Activated CD8-positive, alpha-beta memory T cell treated with anti-CD3 and anti-CD28 coated beads, Interleukin-2, amount 50 U/mL, for 1 hour (primary cell): Measurements from ENCODE around the gene ATAD2B.
"Not testable (repeated sequence)": the region's sequence is repeated elsewhere in the genome, so short reads cannot be mapped to it uniquely, and the experiment has no call there.

Experiments
- DNase-seq: peaks from one replicate; pipeline ENCODE4 v3.0.0-alpha.2; 2020; ENCODE audit errors: extremely low read depth

The ATAD2B gene

GRCh38 chr2:23746141-23746863, 180.6 kb downstream of the ATAD2B start:
- no peak for DNase-seq

- no peak for DNase-seq
These were observed 181.2 kb downstream of the ATAD2B start for GRCh38 chr2:23745726-23746105.

- DNase-seq, result no peak
These were observed 181.7 kb downstream of the ATAD2B start for GRCh38 chr2:23745068-23745725.

GRCh38 chr2:23736783-23737182, 190.1 kb downstream of the ATAD2B start:
- DNase-seq, result not testable (repeated sequence)

- DNase-seq, result no peak
These were observed 192.5 kb downstream of the ATAD2B start for GRCh38 chr2:23734416-23734815.

GRCh38 chr2:23723029-23723428, 203.9 kb downstream of the ATAD2B start:
- not testable (repeated sequence) for DNase-seq

- no peak for DNase-seq
These were observed 204.7 kb downstream of the ATAD2B start for GRCh38 chr2:23722255-23722654.

- no peak for DNase-seq
These were observed 205.5 kb downstream of the ATAD2B start for GRCh38 chr2:23721454-23721826.

- DNase-seq, result no peak
These were observed 206.0 kb downstream of the ATAD2B start for GRCh38 chr2:23720705-23721453.

GRCh38 chr2:23719716-23720115, 207.2 kb downstream of the ATAD2B start:
- no peak for DNase-seq

GRCh38 chr2:23718931-23719700, 207.8 kb downstream of the ATAD2B start:
- no peak for DNase-seq

- DNase-seq, result no peak
These were observed 213.6 kb downstream of the ATAD2B start for GRCh38 chr2:23713351-23713750.

GRCh38 chr2:23712756-23713151, 214.2 kb downstream of the ATAD2B start:
- no peak for DNase-seq

GRCh38 chr2:23711979-23712755, 214.8 kb downstream of the ATAD2B start:
- DNase-seq, result no peak

- DNase-seq, result no peak
These were observed 217.6 kb downstream of the ATAD2B start for GRCh38 chr2:23709311-23709710.

- DNase-seq, result no peak
These were observed 218.2 kb downstream of the ATAD2B start for GRCh38 chr2:23708771-23709170.

GRCh38 chr2:23707096-23707495, 219.8 kb downstream of the ATAD2B start:
- no peak for DNase-seq

- DNase-seq, result no peak
These were observed 220.3 kb downstream of the ATAD2B start for GRCh38 chr2:23706613-23707078.

GRCh38 chr2:23705771-23706612, 220.9 kb downstream of the ATAD2B start:
- DNase-seq, result no peak
